Neuronal stem cell (in vitro differentiated cells): Measurements from ENCODE around the gene VDR.

ENCODE experiments used
- DNase-seq: peaks from one replicate; pipeline ENCODE4 v3.0.0-alpha.2; 2013; ENCODE audit warnings: low spot score
- H2AFZ ChIP-seq: one replicate; pipeline ENCODE4 v1.6.1; 2013; ENCODE audit warnings: mild to moderate bottlenecking, low read length, inconsistent platforms
- H2AK5ac ChIP-seq: 2 replicates; pipeline ENCODE4 v1.6.1; 2013; ENCODE audit warnings: low read depth, mild to moderate bottlenecking, inconsistent platforms, low read length, moderate library complexity, mixed read lengths
- H2BK120ac ChIP-seq: 2 replicates; pipeline ENCODE4 v1.6.1; 2013; ENCODE audit warnings: low read depth, mild to moderate bottlenecking, inconsistent platforms, low read length, moderate library complexity, mixed read lengths
- H2BK12ac ChIP-seq: one replicate; pipeline ENCODE4 v1.6.1; 2013; ENCODE audit warnings: low read length, inconsistent platforms
- H2BK15ac ChIP-seq: 2 replicates; pipeline ENCODE4 v1.6.1; 2013; ENCODE audit warnings: mild to moderate bottlenecking, low read length, inconsistent platforms, mixed read lengths
- H2BK5ac ChIP-seq: one replicate; pipeline ENCODE4 v1.6.1; 2013; ENCODE audit warnings: inconsistent platforms, mild to moderate bottlenecking, low read length, moderate library complexity
- H3K14ac ChIP-seq: one replicate; pipeline ENCODE4 v1.6.1; 2013; ENCODE audit warnings: low read length, inconsistent platforms
- H3K18ac ChIP-seq: 2 replicates; pipeline ENCODE4 v1.6.1; 2013; ENCODE audit warnings: low read length, inconsistent platforms
- H3K23ac ChIP-seq: 2 replicates; pipeline ENCODE4 v1.6.1; 2013; ENCODE audit warnings: low read depth, mild to moderate bottlenecking, mixed read lengths, low read length, inconsistent platforms; ENCODE audit not compliant: poor library complexity
- H3K27ac ChIP-seq: replicated peaks from 3 replicates; pipeline ENCODE4 v1.5.1; 2013; ENCODE audit warnings: low read length, inconsistent platforms
- H3K27me3 ChIP-seq, 3 experiments: 2 replicates each; pipeline ENCODE4 v1.6.1; 2013; ENCODE audit warnings: low read length in 3 of 3, mild to moderate bottlenecking in 2 of 3, inconsistent platforms in 1 of 3, low read depth in 1 of 3, mixed read lengths in 1 of 3, moderate library complexity in 1 of 3; ENCODE audit not compliant: control insufficient read depth in 3 of 3, insufficient read depth in 3 of 3
- H3K36me3 ChIP-seq, 2 donors: replicated peaks in 1 of 2; 2 replicates each; pipeline ENCODE4 v1.6.1; 2013; ENCODE audit warnings: low read length in 2 of 2; ENCODE audit not compliant: control insufficient read depth in 2 of 2, insufficient read depth in 2 of 2
- H3K4ac ChIP-seq: 2 replicates; pipeline ENCODE4 v1.6.1; 2013; ENCODE audit warnings: inconsistent platforms, mild to moderate bottlenecking, low read length, moderate library complexity
- H3K4me1 ChIP-seq, 2 donors: 1 replicate in 1 of 2; 2 replicates in 1 of 2; pipeline ENCODE4 v1.6.1; 2013; ENCODE audit warnings: low read length in 2 of 2, low read depth in 1 of 2; ENCODE audit not compliant: control insufficient read depth in 2 of 2, insufficient read depth in 1 of 2
- H3K4me2 ChIP-seq: one replicate; pipeline ENCODE4 v1.6.1; 2013; ENCODE audit warnings: mild to moderate bottlenecking, low read length, inconsistent platforms; ENCODE audit not compliant: insufficient read depth, poor library complexity, severe bottlenecking
- H3K4me3 ChIP-seq, 2 donors: 2 replicates each; pipeline ENCODE4 v1.5.1; 2013; ENCODE audit warnings: low read length in 2 of 2, mild to moderate bottlenecking in 2 of 2, inconsistent platforms in 1 of 2, moderate library complexity in 1 of 2
- H3K79me1 ChIP-seq: one replicate; pipeline ENCODE4 v1.6.1; 2013; ENCODE audit warnings: low read depth, mild to moderate bottlenecking, inconsistent platforms, low read length, moderate library complexity
- H3K9ac ChIP-seq: one replicate; pipeline ENCODE4 v1.6.1; 2013; ENCODE audit warnings: mild to moderate bottlenecking, low read depth, low read length, inconsistent platforms; ENCODE audit not compliant: poor library complexity
- H3K9me3 ChIP-seq, 2 donors: replicated peaks in 1 of 2; 2 replicates each; pipeline versions ENCODE3 to v1.6.1; 2013; ENCODE audit warnings: low read length in 2 of 2, mild to moderate bottlenecking in 2 of 2, inconsistent platforms in 1 of 2, low read depth in 1 of 2, mixed read lengths in 1 of 2, moderate library complexity in 1 of 2; ENCODE audit not compliant: control insufficient read depth in 2 of 2, insufficient read depth in 1 of 2
- H4K8ac ChIP-seq: one replicate; pipeline ENCODE4 v1.6.1; 2013; ENCODE audit warnings: low read depth, mild to moderate bottlenecking, inconsistent platforms, low read length, moderate library complexity
- H4K91ac ChIP-seq: one replicate; pipeline ENCODE4 v1.6.1; 2013; ENCODE audit warnings: low read length, low read depth, mild to moderate bottlenecking, inconsistent platforms; ENCODE audit not compliant: poor library complexity
- WGBS, 2 donors: extraction: QIAGEN DNeasy Blood & Tissue Kit; methylation state at CpG; one replicate each; pipeline ENCODE4 v1.1.7; 2013; ENCODE audit warnings: missing lambda C conversion rate in 2 of 2, mixed read lengths in 1 of 2; ENCODE audit not compliant: insufficient read length in 2 of 2, insufficient replicate concordance in 1 of 2; ENCODE audit errors: extremely low coverage in 2 of 2; 5-methylcytosine and 5-hydroxymethylcytosine counted together

The VDR gene

GRCh38 chr12:47808050-47808449, 96.7 kb downstream of the VDR start:
- Histone ChIP-seq H2AK5ac (peak overlapping the region; percentile 12), H2BK15ac (no peak overlapping the region), H3K4me3 (no peak overlapping the region), H2BK5ac (peak overlapping the region; percentile 20), H3K27ac (no peak overlapping the region), H4K91ac (no peak overlapping the region), H3K14ac (peak overlapping the region; percentile 22), H3K9me3 (no peaks in the 10 kb centered on the region), H3K18ac (peak overlapping the region; percentile 81), H4K8ac (no peak overlapping the region), H3K4me1 (peaks cover 38 to 45% of the 10 kb centered on the region in 2 donors), H2BK120ac (no peak overlapping the region), H3K36me3 (peaks cover 0 to 45% of the 10 kb centered on the region in 2 donors), H2BK12ac (no peak overlapping the region), H3K23ac (no peak overlapping the region), H3K79me1 (peaks cover 11% of the 10 kb centered on the region), H3K27me3 (no peaks in the 10 kb centered on the region), H3K4me2 (no peak overlapping the region), H2AFZ (no peak overlapping the region), H3K4ac (no peak overlapping the region), H3K9ac (peak overlapping the region; percentile 68)
- DNase-seq: no peak
- WGBS, 2 donors: no CpG with 5 or more reads among the region's 9 CpGs

- Histone ChIP-seq H3K27me3 (no peaks in the 10 kb centered on the region), H2AFZ (no peak overlapping the region), H3K4me3 (no peak overlapping the region), H3K4me2 (no peak overlapping the region), H3K9me3 (no peaks in the 10 kb centered on the region), H3K23ac (no peak overlapping the region), H3K27ac (no peak overlapping the region), H3K9ac (no peak overlapping the region), H3K4me1 (peaks cover 38 to 42% of the 10 kb centered on the region in 2 donors), H3K79me1 (peaks cover 11% of the 10 kb centered on the region), H3K18ac (no peak overlapping the region), H3K4ac (no peak overlapping the region), H2BK120ac (no peak overlapping the region), H4K8ac (no peak overlapping the region), H3K14ac (no peak overlapping the region), H2BK12ac (no peak overlapping the region), H2BK5ac (peak overlapping the region; percentile 20), H2BK15ac (no peak overlapping the region), H2AK5ac (no peak overlapping the region), H3K36me3 (peaks cover 0 to 45% of the 10 kb centered on the region in 2 donors), H4K91ac (no peak overlapping the region)
- no peak for DNase-seq
- WGBS, 2 donors: no CpG with 5 or more reads among the region's 5 CpGs
Measured at GRCh38 chr12:47807338-47807737, 97.5 kb downstream of the VDR start.

- Histone ChIP-seq H2BK120ac (no peak overlapping the region), H3K27me3 (no peaks in the 10 kb centered on the region), H3K9me3 (no peaks in the 10 kb centered on the region), H2AFZ (no peak overlapping the region), H4K8ac (no peak overlapping the region), H3K79me1 (peaks cover 11% of the 10 kb centered on the region), H2BK5ac (peak overlapping the region; percentile 27), H4K91ac (no peak overlapping the region), H3K4me3 (no peak overlapping the region), H2AK5ac (peak overlapping the region; percentile 12), H3K9ac (no peak overlapping the region), H3K14ac (no peak overlapping the region), H3K23ac (no peak overlapping the region), H3K18ac (peak overlapping the region; percentile 15), H3K4ac (no peak overlapping the region), H3K36me3 (peaks cover 0 to 47% of the 10 kb centered on the region in 2 donors), H2BK15ac (no peak overlapping the region), H2BK12ac (no peak overlapping the region), H3K4me2 (no peak overlapping the region), H3K4me1 (peaks cover 24 to 33% of the 10 kb centered on the region in 2 donors), H3K27ac (no peak overlapping the region)
- no peak for DNase-seq
- WGBS, 2 donors: no CpG with 5 or more reads among the region's 2 CpGs
Measured at GRCh38 chr12:47805417-47805816, 99.4 kb downstream of the VDR start.

GRCh38 chr12:47804171-47804570, 100.6 kb downstream of the VDR start:
- no peak for DNase-seq
- Histone ChIP-seq H2BK5ac (no peak overlapping the region), H3K23ac (no peak overlapping the region), H3K4ac (no peak overlapping the region), H2BK120ac (no peak overlapping the region), H3K18ac (no peak overlapping the region), H2BK15ac (no peak overlapping the region), H2BK12ac (no peak overlapping the region), H2AK5ac (no peak overlapping the region), H4K91ac (no peak overlapping the region), H3K27me3 (no peaks in the 10 kb centered on the region), H3K4me3 (no peak overlapping the region), H3K4me1 (peaks cover 20 to 38% of the 10 kb centered on the region in 2 donors), H4K8ac (no peak overlapping the region), H3K14ac (no peak overlapping the region), H3K9me3 (no peaks in the 10 kb centered on the region), H3K27ac (no peak overlapping the region), H3K79me1 (peaks cover 11% of the 10 kb centered on the region), H2AFZ (no peak overlapping the region), H3K36me3 (peaks cover 0 to 58% of the 10 kb centered on the region in 2 donors), H3K9ac (no peak overlapping the region), H3K4me2 (no peak overlapping the region)
- no CpG with 5 or more reads among the region's 8 CpGs for WGBS, 2 donors
